ENCODE data around the gene RHD.
"Not testable (repeated sequence)": the region's sequence is repeated elsewhere in the genome, so short reads cannot be mapped to it uniquely, and the experiment has no call there.

- TF ChIP-seq POLR2AphosphoS5 (IDR thresholded peaks at IDR 0.05; ENCODE audit: insufficient read depth in 1 of 2, low read depth in 1 of 2); CTCF (IDR thresholded peaks at IDR 0.05): not testable (repeated sequence)
Observed at GRCh38 chr1:25300729-25301128, 28.4 kb downstream of the RHD start.
